Muscle of leg (tissue), 11 donors: ENCODE results near the gene SSTR3. TPM values are rescaled to one million over a fixed set of nuclear protein-coding genes. Genes with fewer than 3 reads are reported as not detected.
"Not testable (repeated sequence)": the region's sequence is repeated elsewhere in the genome, so short reads cannot be mapped to it uniquely, and the experiment has no call there.

Experiments used
- DNase-seq: peaks from one replicate; pipeline ENCODE4 v3.0.0; 2013
- H3K27ac ChIP-seq: one replicate; pipeline ENCODE4 v1.5.1; 2013; ENCODE audit warnings: mild to moderate bottlenecking, low read length, control low read depth
- H3K27me3 ChIP-seq: one replicate; pipeline ENCODE4 v1.6.1; 2013; ENCODE audit warnings: low read length; ENCODE audit not compliant: control insufficient read depth, insufficient read depth
- H3K36me3 ChIP-seq: one replicate; pipeline ENCODE4 v1.6.1; 2013; ENCODE audit warnings: low read length; ENCODE audit not compliant: control insufficient read depth, insufficient read depth
- H3K4me1 ChIP-seq: one replicate; pipeline ENCODE4 v1.6.1; 2013; ENCODE audit warnings: low read length; ENCODE audit not compliant: control insufficient read depth, insufficient read depth
- H3K4me3 ChIP-seq: one replicate; pipeline ENCODE4 v1.5.1; 2013; ENCODE audit warnings: low read length, control low read depth
- H3K9me3 ChIP-seq: replicated peaks from 2 replicates; pipeline ENCODE4 v1.6.1; 2013; ENCODE audit warnings: low read depth, low read length; ENCODE audit not compliant: control insufficient read depth
- WGBS: methylation state at CpG from one replicate; pipeline ENCODE4 v1.1.5; 2013; ENCODE audit warnings: missing lambda C conversion rate; ENCODE audit not compliant: insufficient coverage; 5-methylcytosine and 5-hydroxymethylcytosine counted together
- polyA plus RNA-seq, 8 donors: library from polyadenylated mRNA; unstranded; fragments of 120-200 nt; gene quantifications; one replicate each; pipeline versions ENCODE4 v1.2.1 to v1.2.3, GENCODE V29; 2013; ENCODE audit warnings: inconsistent platforms in 1 of 8, low replicate concordance in 1 of 8; ENCODE audit not compliant: insufficient read length in 8 of 8, insufficient read depth in 1 of 8
- total RNA-seq: library from RNA; stranded (reverse); fragments of 120-200 nt; gene quantifications from one replicate; pipeline ENCODE4 v1.2.4, GENCODE V29; 2013

Gene SSTR3
- total and polyA plus RNA-seq, 9 donors = 0.04 TPM; not detected in 8

GRCh38 chr22:37202001-37202555 lies 10.2 kb downstream of the SSTR3 start:
- Histone ChIP-seq H3K9me3 (no peaks in the 10 kb centered on the region), H3K4me3 (no peak overlapping the region)
- WGBS = 83% methylated on average over 3 of the region's 5 CpGs

GRCh38 chr22:37201443-37201820 lies 10.8 kb downstream of the SSTR3 start:
- not testable (repeated sequence) for DNase-seq, H3K27me3 ChIP-seq
- WGBS = 82% methylated on average over 3 of the region's 6 CpGs

More at GRCh38 chr22:37202001-37202555, 10.2 kb downstream of the SSTR3 start:
- Histone ChIP-seq H3K36me3 (no peaks in the 10 kb centered on the region), H3K27me3 (no peaks in the 10 kb centered on the region), H3K4me1 (peaks cover 19% of the 10 kb centered on the region), H3K27ac (no peak overlapping the region)
- DNase-seq = no peak

DNA sequence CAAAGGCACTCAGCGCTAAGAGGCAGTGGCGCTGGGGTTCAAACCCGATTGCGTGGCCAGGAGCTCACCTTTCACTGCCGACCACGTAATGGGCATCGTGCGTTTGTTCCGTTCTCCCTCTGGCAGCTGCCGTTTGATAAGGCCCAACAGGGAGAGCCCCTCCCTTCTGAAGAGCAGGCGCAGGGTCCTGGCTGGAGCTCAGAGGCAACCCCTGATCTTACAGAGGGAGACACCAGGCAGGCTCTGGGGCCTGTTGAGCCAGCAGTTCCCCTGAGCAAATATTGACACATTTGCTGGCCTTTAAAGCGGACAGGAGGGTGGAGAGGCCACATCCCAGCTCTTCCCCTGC lies 12.5 kb downstream of the SSTR3 start:
- H3K36me3 ChIP-seq = no peaks in the 10 kb centered on the region
- no peak overlapping the region for H3K27ac ChIP-seq
- H3K27me3 ChIP-seq = no peaks in the 10 kb centered on the region
- H3K4me3 ChIP-seq = no peak overlapping the region
- DNase-seq = no peak
- peaks cover 28% of the 10 kb centered on the region for H3K4me1 ChIP-seq
- no peaks in the 10 kb centered on the region for H3K9me3 ChIP-seq
- 18% methylated on average over 11 of the region's 12 CpGs for WGBS

More at GRCh38 chr22:37201443-37201820, 10.8 kb downstream of the SSTR3 start:
- not testable (repeated sequence) for H3K4me3 ChIP-seq, H3K36me3 ChIP-seq, H3K9me3 ChIP-seq, H3K27ac ChIP-seq
- H3K4me1 ChIP-seq = peaks cover 25% of the 10 kb centered on the region

DNA sequence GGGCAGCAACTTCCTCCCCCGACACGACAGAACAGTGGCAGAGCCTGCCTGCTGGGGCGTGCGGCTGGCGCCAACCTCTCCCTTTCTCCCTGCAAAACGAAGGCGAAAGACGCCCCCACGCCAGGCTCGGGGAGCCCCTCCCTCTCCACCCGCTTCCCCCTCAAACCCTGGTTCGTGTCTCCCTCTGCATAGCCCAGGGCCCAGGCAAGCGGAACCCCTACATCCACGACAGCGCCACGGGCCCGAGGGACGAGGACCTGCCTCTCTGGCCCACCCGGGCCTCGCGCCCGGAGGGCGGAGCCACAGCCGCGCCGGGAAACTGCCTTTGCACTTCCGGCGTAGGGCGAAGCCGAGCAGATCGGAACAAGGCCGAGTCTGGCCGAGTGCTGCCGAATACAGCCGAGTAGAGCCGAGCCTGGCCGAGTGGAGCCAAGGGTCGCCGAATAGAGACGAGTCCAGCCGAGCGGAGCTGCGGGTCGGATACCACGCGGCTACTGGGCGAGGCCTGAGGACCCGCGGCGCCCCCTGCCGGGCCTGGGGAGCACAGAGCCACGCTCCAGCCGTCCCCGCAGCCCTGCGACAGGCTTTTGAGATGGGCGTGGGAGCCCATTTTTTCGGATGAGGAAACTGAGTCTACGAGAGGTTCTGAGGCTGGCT lies 13.0 kb downstream of the SSTR3 start:
- under 1% methylated on average over 58 of the region's 58 CpGs for WGBS
- peaks cover 28% of the 10 kb centered on the region for H3K4me1 ChIP-seq
- no peaks in the 10 kb centered on the region for H3K9me3 ChIP-seq
- H3K36me3 ChIP-seq = no peaks in the 10 kb centered on the region
- no peaks in the 10 kb centered on the region for H3K27me3 ChIP-seq
- peak overlapping the region; percentile 99 for H3K27ac ChIP-seq
- peak; percentile 99 for DNase-seq
- H3K4me3 ChIP-seq = peak overlapping the region; percentile 78

DNA sequence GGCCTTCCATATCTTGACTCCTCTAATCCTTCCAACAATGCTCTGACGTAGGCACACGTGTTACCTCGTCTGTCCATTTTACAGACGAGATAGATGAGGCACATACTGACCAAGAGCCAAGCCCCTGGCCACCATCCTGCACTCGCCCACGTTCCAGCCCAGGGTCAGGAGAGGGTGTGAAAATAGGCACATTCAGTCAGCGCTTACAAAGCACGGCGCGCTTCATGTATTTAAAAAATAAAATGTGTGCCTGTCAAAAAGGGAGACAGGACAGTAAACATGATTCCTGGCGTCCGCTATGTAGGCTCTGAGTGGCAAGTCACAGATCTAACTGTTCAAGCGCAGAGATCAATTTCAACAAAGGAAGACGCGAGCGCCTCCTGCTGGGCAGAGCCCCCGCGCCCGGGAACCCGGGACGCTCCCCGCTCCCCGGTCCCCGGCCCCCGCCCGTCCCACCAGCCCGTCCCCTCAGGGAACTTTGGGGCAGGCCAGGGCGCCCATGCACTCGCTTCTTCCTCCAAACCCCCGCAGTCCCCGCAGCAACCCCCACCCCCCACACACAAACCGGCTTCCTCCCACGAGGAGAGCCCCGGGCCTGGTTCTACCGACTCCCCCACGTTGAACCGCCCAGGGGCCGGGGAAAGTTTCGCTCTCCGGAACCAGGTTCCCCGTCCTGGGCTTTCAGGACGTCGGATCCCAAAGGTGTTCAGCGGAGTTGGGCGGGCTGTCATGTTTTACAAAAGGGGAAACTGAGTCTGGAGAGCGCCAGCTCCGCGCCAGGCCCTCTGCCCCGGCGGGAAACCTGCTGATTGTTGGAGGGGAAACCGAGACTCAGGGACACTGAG lies 13.8 kb downstream of the SSTR3 start:
- H3K4me3 ChIP-seq = peak overlapping the region; percentile 78
- H3K27ac ChIP-seq = peak overlapping the region; percentile 99
- H3K36me3 ChIP-seq = no peaks in the 10 kb centered on the region
- 3% methylated on average over 42 of the region's 51 CpGs for WGBS
- H3K9me3 ChIP-seq = no peaks in the 10 kb centered on the region
- H3K27me3 ChIP-seq = no peaks in the 10 kb centered on the region
- peaks cover 31% of the 10 kb centered on the region for H3K4me1 ChIP-seq
- DNase-seq = peak; percentile 91

DNA sequence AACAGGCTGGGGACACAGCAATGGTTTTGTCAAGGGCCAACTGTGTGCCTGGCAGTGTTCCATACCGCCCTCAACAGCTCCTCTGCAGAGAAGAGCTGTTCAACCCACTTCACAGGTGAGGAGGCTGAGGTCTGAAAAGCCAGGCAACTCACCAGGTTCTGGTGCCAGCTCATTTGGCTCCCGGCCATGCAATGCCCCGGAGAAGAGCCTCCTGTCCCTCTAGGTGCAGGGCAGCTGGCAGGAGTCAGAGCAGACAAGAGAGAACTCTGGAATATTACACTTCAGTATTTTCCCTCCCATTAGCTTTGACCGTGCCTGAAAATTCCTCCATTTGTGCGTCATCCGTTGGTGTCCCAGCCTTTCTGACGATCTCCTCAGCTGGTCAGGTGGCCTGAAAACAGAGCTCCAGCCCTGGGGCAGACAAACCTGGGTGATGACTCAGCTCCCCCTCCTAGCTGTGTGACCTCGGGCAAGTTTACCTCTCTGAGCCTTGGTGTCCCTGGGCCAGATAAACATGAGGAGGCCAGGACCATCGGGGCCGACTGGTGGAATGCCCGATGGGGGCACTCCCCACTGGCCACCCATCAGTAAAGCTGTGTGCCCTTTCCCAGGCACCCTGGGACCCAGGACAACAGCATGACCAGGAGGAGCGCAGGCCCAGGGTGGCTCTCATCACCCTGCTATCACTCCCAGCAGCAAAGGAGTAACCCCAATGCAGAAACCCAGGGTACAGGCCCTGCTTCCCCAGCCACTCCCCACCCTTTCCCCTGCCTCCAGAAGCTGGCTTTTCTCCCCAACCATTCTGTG lies 14.6 kb downstream of the SSTR3 start:
- peak; percentile 86 for DNase-seq
- Histone ChIP-seq H3K4me3 (no peak overlapping the region), H3K4me1 (peaks cover 31% of the 10 kb centered on the region)

GRCh38 chr22:37196539-37197450 lies 15.5 kb downstream of the SSTR3 start:
- peak; percentile 90 for DNase-seq
- H3K4me3 ChIP-seq = no peak overlapping the region
- H3K27ac ChIP-seq = peak overlapping the region; percentile 39
- no peaks in the 10 kb centered on the region for H3K27me3 ChIP-seq
- H3K4me1 ChIP-seq = peaks cover 31% of the 10 kb centered on the region
- WGBS = 21% methylated on average over 4 of the region's 14 CpGs
- H3K36me3 ChIP-seq = no peaks in the 10 kb centered on the region
- H3K9me3 ChIP-seq = no peaks in the 10 kb centered on the region

More for the DNA sequence above, 14.6 kb downstream of the SSTR3 start:
- H3K9me3 ChIP-seq = no peaks in the 10 kb centered on the region
- WGBS = 54% methylated on average over 12 of the region's 12 CpGs
- H3K27me3 ChIP-seq = no peaks in the 10 kb centered on the region
- H3K27ac ChIP-seq = peak overlapping the region; percentile 99
- H3K36me3 ChIP-seq = no peaks in the 10 kb centered on the region

DNA sequence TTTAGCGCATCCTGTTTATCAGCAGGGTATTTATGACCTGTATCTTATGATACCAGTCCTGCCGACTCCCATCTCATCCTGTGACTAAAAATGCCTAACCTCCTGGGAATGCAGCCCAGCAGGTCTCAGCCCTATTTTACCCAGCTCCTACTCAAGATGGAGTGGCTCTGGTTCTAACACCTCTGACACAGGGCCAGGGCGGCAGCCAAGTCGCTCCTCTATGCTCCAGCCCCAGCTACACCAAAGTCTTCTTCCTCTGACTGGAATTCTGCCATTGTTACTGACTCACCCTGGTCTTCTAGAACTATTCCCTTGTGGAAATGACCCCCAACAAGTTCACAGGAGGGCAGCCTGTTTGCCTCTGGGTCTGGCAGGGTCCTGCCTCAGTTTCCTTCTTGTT lies 16.4 kb downstream of the SSTR3 start:
- no peak for DNase-seq
- Histone ChIP-seq H3K4me3 (no peak overlapping the region), H3K4me1 (peaks cover 31% of the 10 kb centered on the region), H3K36me3 (no peaks in the 10 kb centered on the region), H3K27ac (no peak overlapping the region), H3K9me3 (no peaks in the 10 kb centered on the region), H3K27me3 (no peaks in the 10 kb centered on the region)
- 67% methylated on average over 4 of the region's 4 CpGs for WGBS

- H3K9me3 ChIP-seq = no peaks in the 10 kb centered on the region
- peaks cover 28% of the 10 kb centered on the region for H3K4me1 ChIP-seq
- DNase-seq = no peak
- H3K36me3 ChIP-seq = no peaks in the 10 kb centered on the region
- WGBS = no CpG with 5 or more reads among the region's 3 CpGs
- H3K4me3 ChIP-seq = no peak overlapping the region
- H3K27ac ChIP-seq = no peak overlapping the region
- H3K27me3 ChIP-seq = no peaks in the 10 kb centered on the region
Observed at GRCh38 chr22:37194750-37195149, 17.5 kb downstream of the SSTR3 start.
